GM10847 (cell line): ENCODE data around the gene CRTC3.

Experiments used
- POLR2A ChIP-seq: IDR thresholded peaks from 2 replicates; pipeline ENCODE4 v1.6.1; 2011; ENCODE audit not compliant: insufficient read length; ENCODE audit errors: extremely low read depth

The CRTC3 gene

DNA sequence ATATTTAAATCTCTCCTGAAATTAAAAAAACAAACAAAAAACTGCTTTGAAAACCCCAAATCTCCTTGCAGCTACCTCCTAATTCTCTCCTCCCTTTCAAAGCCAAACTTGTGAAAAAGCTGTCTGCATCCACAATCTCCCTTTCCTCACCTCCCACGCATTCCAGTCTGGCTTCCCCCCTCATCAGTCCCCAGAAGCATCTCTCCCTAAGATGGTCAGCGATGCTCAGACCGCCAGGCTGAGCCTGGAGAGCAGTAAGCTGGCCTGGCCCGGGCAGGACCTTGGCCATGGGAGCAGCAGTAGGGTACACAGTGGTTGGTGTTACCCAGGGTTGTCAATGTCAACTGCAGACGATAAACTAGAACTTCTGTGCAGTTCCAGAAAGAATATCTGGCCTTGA is 154.6 kb downstream of the CRTC3 start:
- no peak for TF ChIP-seq POLR2A

DNA sequence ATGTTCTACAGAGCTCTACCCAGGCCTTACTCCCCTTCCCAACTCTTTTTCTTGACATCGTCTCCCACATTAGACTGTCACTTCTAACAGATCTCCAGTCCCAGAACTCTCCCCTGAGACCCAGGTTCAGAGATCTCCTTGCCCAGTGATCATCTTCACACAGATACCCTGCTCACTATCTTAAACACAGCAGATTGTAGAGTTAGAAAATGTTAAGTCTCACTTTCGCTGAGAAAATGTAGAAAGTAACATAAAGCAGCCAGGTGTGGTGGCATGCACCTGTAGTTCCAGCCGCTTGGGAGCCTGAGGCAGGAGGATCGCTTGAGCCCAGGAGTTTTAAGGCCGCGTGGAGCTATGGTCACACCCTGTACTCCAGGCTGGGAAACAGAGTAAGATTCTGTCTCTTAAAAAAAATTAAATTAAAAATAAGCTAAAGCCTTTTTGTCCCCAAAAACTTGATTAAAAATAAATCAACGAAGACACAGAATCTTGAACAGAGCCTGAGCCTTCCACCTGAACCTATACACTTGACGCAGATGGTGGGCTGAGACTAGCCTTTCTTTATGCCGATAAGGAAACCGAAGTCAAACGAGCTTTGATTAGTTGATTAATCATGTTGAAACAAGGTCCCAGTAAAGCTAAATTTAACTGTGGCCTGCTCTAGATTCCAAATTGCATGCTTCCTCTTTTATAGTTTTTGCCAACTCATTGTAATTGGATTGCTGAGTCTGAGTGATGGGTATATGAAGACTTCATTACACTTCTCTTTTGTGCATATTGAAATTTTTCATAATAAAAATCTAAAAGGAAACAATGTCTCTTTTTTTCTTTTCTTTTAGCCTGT is 156.1 kb downstream of the CRTC3 start:
- no peak for TF ChIP-seq POLR2A

DNA sequence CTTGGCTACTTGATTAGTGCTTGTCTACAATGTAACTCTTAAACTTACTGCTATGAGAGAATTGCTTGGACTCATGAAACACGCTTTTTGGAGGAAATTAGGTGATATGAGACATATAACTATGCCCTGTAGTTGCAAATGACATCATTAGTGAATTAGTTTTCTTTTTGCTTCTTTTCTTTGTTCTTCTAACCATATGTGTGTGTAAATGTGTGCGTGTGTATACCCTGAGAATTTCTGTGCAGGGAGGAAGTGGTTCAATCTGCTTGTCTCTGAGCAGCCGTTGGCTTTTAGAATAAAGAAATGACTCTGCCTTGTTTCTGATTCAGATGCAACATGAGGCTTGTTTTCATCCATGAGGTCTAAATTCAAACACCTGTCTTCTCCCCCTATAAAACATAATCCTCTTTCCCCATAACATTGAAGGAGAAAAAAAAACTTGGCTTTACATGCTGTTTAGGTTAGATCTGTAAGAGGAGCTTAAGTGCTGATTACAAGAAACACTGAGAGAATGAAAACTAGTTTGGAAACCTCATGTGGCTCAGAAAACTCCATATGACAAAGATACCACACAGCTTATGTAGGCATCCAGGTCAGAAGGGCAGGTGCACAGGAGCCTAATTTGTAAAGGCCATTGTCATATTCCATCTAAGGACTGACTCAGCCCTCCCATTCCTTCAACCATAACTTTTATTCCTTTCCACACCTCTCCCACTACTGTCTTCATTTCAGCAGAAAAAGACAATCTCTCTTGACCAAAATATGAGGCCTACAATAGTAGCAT is 156.9 kb downstream of the CRTC3 start:
- no peak for TF ChIP-seq POLR2A

GRCh38 chr15:90690585-90690984 is 160.9 kb downstream of the CRTC3 start:
- no peak for TF ChIP-seq POLR2A

GRCh38 chr15:90691369-90691768 is 161.6 kb downstream of the CRTC3 start:
- no peak for TF ChIP-seq POLR2A

DNA sequence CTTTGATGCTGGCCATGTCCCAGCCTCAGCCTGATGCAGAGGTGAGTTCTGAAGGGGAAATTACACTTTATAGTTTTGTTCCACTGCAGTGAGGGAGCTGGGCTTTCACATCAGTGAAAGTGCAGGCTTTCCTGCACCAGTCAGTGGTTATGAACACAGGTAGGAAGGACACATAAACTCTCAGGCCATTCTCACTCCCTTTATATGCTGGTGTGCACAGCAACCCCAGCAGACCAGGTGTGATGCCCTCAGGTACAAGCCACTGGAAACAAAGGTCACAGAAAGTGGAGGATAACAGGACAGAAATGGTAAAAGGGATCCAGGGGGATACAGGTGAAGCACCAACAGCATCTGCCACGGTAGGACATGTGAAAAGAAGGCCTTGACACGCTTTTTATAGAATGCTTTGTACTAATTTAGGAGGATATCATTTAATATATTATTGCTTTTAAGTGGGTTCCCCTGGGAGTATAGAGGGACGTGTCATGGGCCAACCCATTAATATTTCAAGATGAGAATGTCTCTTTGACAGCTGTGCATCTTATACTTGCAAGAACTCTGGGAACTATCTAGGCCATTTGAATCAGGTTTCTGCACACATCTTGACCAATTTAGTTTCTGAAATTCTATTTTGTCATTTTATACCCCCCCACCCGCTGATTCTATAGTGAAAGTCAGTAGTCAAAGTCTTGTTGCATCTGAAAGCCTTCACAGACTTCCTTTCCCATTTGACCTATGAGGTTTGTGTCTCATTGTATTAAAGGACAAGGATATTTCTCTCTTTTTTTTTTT is 162.5 kb downstream of the CRTC3 start:
- TF ChIP-seq POLR2A, result no peak
